Skeletal muscle tissue (tissue), 4 donors: ENCODE results near the gene HECW1. TPM values are rescaled to one million over a fixed set of nuclear protein-coding genes. Genes with fewer than 3 reads are reported as not detected.
"Not testable (repeated sequence)": the region's sequence is repeated elsewhere in the genome, so short reads cannot be mapped to it uniquely, and the experiment has no call there.

Experiments
- H3K27ac ChIP-seq: one replicate; pipeline ENCODE4 v1.7.0; 2013; ENCODE audit warnings: mild to moderate bottlenecking, low read depth, low read length, inconsistent platforms
- H3K27me3 ChIP-seq, 3 donors: one replicate each; pipeline ENCODE4 v1.7.0; 2013; ENCODE audit warnings: low read length in 3 of 3; ENCODE audit not compliant: control insufficient read depth in 3 of 3, insufficient read depth in 3 of 3
- H3K36me3 ChIP-seq, 3 donors: one replicate each; pipeline ENCODE4 v1.7.0; 2013; ENCODE audit warnings: low read length in 3 of 3; ENCODE audit not compliant: control insufficient read depth in 3 of 3, insufficient read depth in 3 of 3
- H3K4me1 ChIP-seq, 3 donors: one replicate each; pipeline ENCODE4 v1.7.0; 2013; ENCODE audit warnings: low read length in 3 of 3, mild to moderate bottlenecking in 3 of 3; ENCODE audit not compliant: control insufficient read depth in 3 of 3, insufficient read depth in 3 of 3
- H3K4me3 ChIP-seq, 3 donors: one replicate each; pipeline ENCODE4 v1.7.0; 2013; ENCODE audit warnings: low read length in 3 of 3
- H3K9ac ChIP-seq, 3 donors: one replicate each; pipeline ENCODE4 v1.7.0; 2013; ENCODE audit warnings: low read length in 3 of 3, mild to moderate bottlenecking in 3 of 3, moderate library complexity in 2 of 3, low read depth in 1 of 3
- H3K9me3 ChIP-seq, 3 donors: one replicate each; pipeline ENCODE4 v1.7.0; 2013; ENCODE audit warnings: low read length in 3 of 3; ENCODE audit not compliant: control insufficient read depth in 3 of 3
- total RNA-seq: library from RNA; depleted of rRNA; stranded (reverse); fragments of >200 nt; gene quantifications from one replicate; pipeline ENCODE4 v1.2.3, GENCODE V29; 2014
- donor health status: Osteomylitis.

HECW1 gene
- total RNA-seq, 1 donor from 2014 or later, result not detected

- H3K27me3 ChIP-seq, result peaks cover 7 to 13% (median 11%) of the 10 kb centered on the region in 3 donors
- H3K36me3 ChIP-seq, result no peaks in the 10 kb centered on the region
- no peaks in the 10 kb centered on the region for H3K9me3 ChIP-seq
- H3K27ac ChIP-seq, result no peak overlapping the region
- no peak overlapping the region for H3K9ac ChIP-seq
- no peak overlapping the region for H3K4me3 ChIP-seq
- H3K4me1 ChIP-seq, result no peaks in the 10 kb centered on the region
Measured at GRCh38 chr7:43196379-43196778, 83.9 kb downstream of the HECW1 start.

- Histone ChIP-seq H3K27me3 (peaks cover 7 to 13% (median 11%) of the 10 kb centered on the region in 3 donors), H3K4me1 (no peaks in the 10 kb centered on the region), H3K27ac (no peak overlapping the region), H3K9ac (no peak overlapping the region), H3K36me3 (no peaks in the 10 kb centered on the region), H3K4me3 (no peak overlapping the region), H3K9me3 (no peaks in the 10 kb centered on the region)
Measured at GRCh38 chr7:43198016-43198415, 85.6 kb downstream of the HECW1 start.

- Histone ChIP-seq H3K9me3 (no peaks in the 10 kb centered on the region), H3K9ac (no peak overlapping the region), H3K27ac (no peak overlapping the region), H3K4me1 (no peaks in the 10 kb centered on the region), H3K36me3 (no peaks in the 10 kb centered on the region), H3K4me3 (no peak overlapping the region), H3K27me3 (peaks cover 7 to 13% (median 11%) of the 10 kb centered on the region in 3 donors)
Measured at GRCh38 chr7:43198599-43199090, 86.2 kb downstream of the HECW1 start.

GRCh38 chr7:43199371-43200160, 87.1 kb downstream of the HECW1 start:
- no peak overlapping the region for H3K9ac ChIP-seq
- H3K4me1 ChIP-seq, result no peaks in the 10 kb centered on the region
- H3K36me3 ChIP-seq, result no peaks in the 10 kb centered on the region
- H3K27ac ChIP-seq, result no peak overlapping the region
- H3K27me3 ChIP-seq, result peaks cover 7 to 13% (median 11%) of the 10 kb centered on the region in 3 donors
- H3K4me3 ChIP-seq, result no peak overlapping the region
- no peaks in the 10 kb centered on the region for H3K9me3 ChIP-seq

GRCh38 chr7:43201912-43202311, 89.5 kb downstream of the HECW1 start:
- H3K9ac ChIP-seq, result no peak overlapping the region
- H3K27ac ChIP-seq, result no peak overlapping the region
- no peaks in the 10 kb centered on the region for H3K9me3 ChIP-seq
- H3K4me3 ChIP-seq, result no peak overlapping the region
- H3K36me3 ChIP-seq, result no peaks in the 10 kb centered on the region
- H3K27me3 ChIP-seq, result peaks cover 4 to 13% (median 11%) of the 10 kb centered on the region in 3 donors
- H3K4me1 ChIP-seq, result no peaks in the 10 kb centered on the region

GRCh38 chr7:43204081-43204480, 91.6 kb downstream of the HECW1 start:
- Histone ChIP-seq H3K36me3 (no peaks in the 10 kb centered on the region), H3K4me3 (no peak overlapping the region), H3K9ac (no peak overlapping the region), H3K27ac (no peak overlapping the region), H3K9me3 (no peaks in the 10 kb centered on the region), H3K27me3 (peaks cover 0 to 4% (median 0%) of the 10 kb centered on the region in 3 donors), H3K4me1 (no peaks in the 10 kb centered on the region)

- Histone ChIP-seq H3K27me3 (peaks cover 0 to 5% (median 0%) of the 10 kb centered on the region in 3 donors), H3K9me3 (no peaks in the 10 kb centered on the region), H3K36me3 (no peaks in the 10 kb centered on the region), H3K4me3 (no peak overlapping the region), H3K9ac (no peak overlapping the region), H3K27ac (no peak overlapping the region), H3K4me1 (no peaks in the 10 kb centered on the region)
Measured at GRCh38 chr7:43205171-43205795, 92.8 kb downstream of the HECW1 start.

- Histone ChIP-seq H3K9me3 (no peaks in the 10 kb centered on the region), H3K4me1 (no peaks in the 10 kb centered on the region), H3K27ac (no peak overlapping the region), H3K36me3 (no peaks in the 10 kb centered on the region), H3K9ac (no peak overlapping the region), H3K27me3 (peaks cover 0 to 2% (median 0%) of the 10 kb centered on the region in 3 donors), H3K4me3 (no peak overlapping the region)
Measured at GRCh38 chr7:43208242-43208641, 95.8 kb downstream of the HECW1 start.

- not testable (repeated sequence) for H3K36me3 ChIP-seq, H3K9me3 ChIP-seq, H3K27ac ChIP-seq, H3K27me3 ChIP-seq, H3K4me1 ChIP-seq, H3K9ac ChIP-seq, H3K4me3 ChIP-seq
Measured at GRCh38 chr7:43210539-43210938, 98.1 kb downstream of the HECW1 start.

GRCh38 chr7:43211286-43211685, 98.8 kb downstream of the HECW1 start:
- Histone ChIP-seq H3K27ac (no peak overlapping the region), H3K36me3 (no peaks in the 10 kb centered on the region), H3K9me3 (no peaks in the 10 kb centered on the region), H3K9ac (no peak overlapping the region), H3K4me1 (no peaks in the 10 kb centered on the region), H3K4me3 (no peak overlapping the region), H3K27me3 (peaks cover 0 to 2% (median 0%) of the 10 kb centered on the region in 3 donors)
